IMR-90 (cell line): ENCODE data around the gene RNF40. TPM values are rescaled to one million over a fixed set of nuclear protein-coding genes. Genes with fewer than 3 reads are reported as not detected.

Experiments used
- polyA plus RNA-seq, 3 experiments: library from polyadenylated mRNA; depleted of rRNA; stranded (reverse); fragments of >200 nt; gene quantifications; 2 replicates each; pipeline ENCODE4 v1.2.3, GENCODE V29; 2012; ENCODE audit warnings: low replicate concordance in 1 of 3
- total RNA-seq: library from RNA; depleted of rRNA; stranded (reverse); fragments of >200 nt; gene quantifications from 2 replicates; pipeline ENCODE4 v1.2.3, GENCODE V29; 2012
- TF ChIP-seq, protein P1 (sequence below): fragments of 150-350 bp; IDR thresholded peaks from 2 replicates; pipeline ENCODE4 v1.6.1; 2017; ENCODE audit warnings: mild to moderate bottlenecking, antibody characterized with exemption, low read length, low read depth

RNF40 gene
- total and polyA plus RNA-seq, 2 of the 4 experiments (the other 2 are of a cell fraction) = 46.7 to 72.4 TPM

DNA sequence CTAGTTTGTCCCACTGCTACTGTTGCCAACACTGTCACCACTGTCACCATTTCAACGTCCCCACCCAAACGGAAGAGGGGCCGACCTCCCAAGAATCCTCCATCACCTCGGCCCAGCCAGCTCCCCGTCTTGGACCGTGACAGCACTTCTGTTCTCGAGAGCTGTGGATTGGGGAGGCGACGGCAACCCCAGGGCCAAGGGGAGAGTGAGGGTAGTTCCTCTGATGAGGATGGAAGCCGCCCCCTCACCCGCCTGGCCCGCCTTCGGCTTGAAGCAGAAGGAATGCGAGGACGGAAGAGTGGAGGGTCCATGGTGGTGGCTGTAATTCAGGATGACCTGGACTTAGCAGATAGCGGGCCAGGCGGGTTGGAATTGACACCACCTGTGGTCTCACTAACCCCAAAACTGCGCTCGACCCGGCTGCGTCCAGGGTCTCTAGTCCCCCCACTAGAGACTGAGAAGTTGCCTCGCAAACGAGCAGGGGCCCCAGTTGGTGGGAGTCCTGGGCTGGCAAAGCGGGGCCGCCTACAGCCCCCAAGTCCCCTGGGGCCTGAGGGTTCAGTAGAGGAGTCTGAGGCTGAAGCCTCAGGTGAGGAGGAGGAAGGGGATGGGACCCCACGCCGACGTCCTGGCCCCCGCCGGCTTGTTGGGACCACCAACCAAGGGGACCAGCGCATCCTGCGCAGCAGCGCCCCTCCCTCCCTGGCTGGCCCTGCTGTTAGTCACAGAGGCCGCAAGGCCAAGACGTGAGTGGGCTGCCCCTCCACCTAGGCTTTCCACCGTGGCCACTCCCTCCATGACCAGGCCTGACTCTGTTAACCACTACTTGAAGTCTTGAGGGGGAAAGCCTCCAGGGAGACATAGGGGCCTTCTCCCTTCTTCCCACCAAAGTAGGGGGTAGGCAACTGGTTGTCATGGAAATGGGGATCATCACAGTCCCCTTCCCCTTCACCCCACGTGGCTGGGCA is 22.9 kb upstream of the RNF40 start (continued):
- TF ChIP-seq, protein P1, sequence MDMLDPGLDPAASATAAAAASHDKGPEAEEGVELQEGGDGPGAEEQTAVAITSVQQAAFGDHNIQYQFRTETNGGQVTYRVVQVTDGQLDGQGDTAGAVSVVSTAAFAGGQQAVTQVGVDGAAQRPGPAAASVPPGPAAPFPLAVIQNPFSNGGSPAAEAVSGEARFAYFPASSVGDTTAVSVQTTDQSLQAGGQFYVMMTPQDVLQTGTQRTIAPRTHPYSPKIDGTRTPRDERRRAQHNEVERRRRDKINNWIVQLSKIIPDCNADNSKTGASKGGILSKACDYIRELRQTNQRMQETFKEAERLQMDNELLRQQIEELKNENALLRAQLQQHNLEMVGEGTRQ = no peak
